Measurements from ENCODE around the gene TRIM29.
"Not testable (repeated sequence)": the region's sequence is repeated elsewhere in the genome, so short reads cannot be mapped to it uniquely, and the experiment has no call there.

TRIM29 gene

DNA sequence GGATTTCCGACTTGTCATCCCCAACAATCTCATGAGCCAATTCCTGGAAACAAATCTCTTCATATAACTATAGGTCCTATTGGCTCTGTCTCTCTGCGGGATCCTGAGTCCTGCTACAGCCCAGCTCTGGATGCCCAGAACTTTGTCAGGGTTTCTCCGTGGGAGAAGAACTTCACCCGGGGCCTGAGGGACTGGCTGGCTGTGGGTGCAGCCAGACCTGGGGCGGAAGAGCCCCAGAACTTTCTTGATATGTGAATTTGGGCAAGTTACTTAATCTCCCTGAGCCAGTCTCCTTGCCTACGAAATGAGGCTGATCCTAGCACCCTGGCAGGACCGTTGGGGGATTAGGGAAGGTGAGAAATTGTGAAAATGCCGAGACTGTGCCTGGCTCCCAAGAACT is 6.6 kb upstream of the TRIM29 start:
- no peak overlapping the region for H3K4me3 ChIP-seq (replicated peaks in 1 of 2; ENCODE audit: low read depth in 2 of 2, low read length in 2 of 2)
- TF ChIP-seq, protein P1, sequence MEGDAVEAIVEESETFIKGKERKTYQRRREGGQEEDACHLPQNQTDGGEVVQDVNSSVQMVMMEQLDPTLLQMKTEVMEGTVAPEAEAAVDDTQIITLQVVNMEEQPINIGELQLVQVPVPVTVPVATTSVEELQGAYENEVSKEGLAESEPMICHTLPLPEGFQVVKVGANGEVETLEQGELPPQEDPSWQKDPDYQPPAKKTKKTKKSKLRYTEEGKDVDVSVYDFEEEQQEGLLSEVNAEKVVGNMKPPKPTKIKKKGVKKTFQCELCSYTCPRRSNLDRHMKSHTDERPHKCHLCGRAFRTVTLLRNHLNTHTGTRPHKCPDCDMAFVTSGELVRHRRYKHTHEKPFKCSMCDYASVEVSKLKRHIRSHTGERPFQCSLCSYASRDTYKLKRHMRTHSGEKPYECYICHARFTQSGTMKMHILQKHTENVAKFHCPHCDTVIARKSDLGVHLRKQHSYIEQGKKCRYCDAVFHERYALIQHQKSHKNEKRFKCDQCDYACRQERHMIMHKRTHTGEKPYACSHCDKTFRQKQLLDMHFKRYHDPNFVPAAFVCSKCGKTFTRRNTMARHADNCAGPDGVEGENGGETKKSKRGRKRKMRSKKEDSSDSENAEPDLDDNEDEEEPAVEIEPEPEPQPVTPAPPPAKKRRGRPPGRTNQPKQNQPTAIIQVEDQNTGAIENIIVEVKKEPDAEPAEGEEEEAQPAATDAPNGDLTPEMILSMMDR (IDR thresholded peaks at IDR 0.05; ENCODE audit: low read depth, low read length): no peak
- no peak for DNase-seq (ENCODE audit: low read depth in 2 of 2)

DNA sequence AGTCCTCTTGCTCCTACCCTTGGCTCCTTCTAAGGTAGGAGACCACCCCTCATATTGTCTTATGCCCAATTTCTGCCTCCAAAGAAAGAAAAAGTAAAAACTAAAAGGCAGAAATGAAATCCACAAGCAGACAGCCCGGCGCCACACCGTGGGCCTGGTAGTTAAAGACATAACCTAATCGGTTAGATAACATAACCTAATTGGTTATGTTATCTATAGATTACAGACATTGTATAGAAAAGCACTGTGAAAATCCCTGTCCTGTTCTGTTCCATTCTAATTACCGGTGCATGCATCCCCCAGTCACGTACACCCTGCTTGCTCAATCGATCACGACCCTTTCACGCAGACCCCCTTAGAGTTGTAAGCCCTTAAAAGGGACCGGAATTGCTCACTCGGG is 5.6 kb upstream of the TRIM29 start:
- not testable (repeated sequence) for H3K4me3 ChIP-seq (replicated peaks in 1 of 2; ENCODE audit: low read depth in 2 of 2, low read length in 2 of 2); DNase-seq (ENCODE audit: low read depth in 2 of 2)

DNA sequence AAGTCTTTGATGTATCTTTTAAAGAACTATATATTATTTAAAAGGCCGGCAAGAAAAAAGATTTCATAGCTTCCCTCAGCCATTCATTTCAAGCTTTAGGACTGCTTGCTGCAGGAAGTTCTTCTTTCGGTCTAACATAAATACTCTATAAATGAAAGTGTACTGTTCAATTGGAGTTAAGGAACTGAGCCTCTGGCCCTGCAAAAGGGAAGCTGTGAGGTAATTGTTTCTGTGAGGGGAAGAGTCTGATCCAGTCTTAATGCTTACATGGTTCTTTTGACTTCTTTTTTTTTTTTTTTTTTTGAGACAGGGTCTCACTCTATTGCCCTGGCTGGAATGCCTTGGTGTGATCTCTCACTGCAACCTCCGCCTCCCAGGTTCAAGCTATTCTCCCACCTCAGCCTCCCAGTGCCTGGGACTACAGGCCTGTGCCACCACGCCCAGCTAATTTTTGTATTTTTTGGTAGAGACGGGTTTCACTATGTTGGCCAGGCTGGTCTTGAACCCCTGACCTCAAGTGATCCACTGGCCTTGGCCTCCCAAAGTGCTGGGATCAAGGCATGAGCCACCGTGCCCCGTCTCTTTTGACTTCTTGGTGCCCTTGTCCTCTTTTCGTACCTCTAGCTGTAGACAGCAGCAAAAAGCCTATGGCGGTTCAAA is 4.7 kb upstream of the TRIM29 start:
- no peak overlapping the region for H3K4me3 ChIP-seq (replicated peaks in 1 of 2; ENCODE audit: low read depth in 2 of 2, low read length in 2 of 2)
- TF ChIP-seq, protein P1 (IDR thresholded peaks at IDR 0.05; ENCODE audit: low read depth, low read length): no peak
- DNase-seq (ENCODE audit: low read depth in 2 of 2): no peak

DNA sequence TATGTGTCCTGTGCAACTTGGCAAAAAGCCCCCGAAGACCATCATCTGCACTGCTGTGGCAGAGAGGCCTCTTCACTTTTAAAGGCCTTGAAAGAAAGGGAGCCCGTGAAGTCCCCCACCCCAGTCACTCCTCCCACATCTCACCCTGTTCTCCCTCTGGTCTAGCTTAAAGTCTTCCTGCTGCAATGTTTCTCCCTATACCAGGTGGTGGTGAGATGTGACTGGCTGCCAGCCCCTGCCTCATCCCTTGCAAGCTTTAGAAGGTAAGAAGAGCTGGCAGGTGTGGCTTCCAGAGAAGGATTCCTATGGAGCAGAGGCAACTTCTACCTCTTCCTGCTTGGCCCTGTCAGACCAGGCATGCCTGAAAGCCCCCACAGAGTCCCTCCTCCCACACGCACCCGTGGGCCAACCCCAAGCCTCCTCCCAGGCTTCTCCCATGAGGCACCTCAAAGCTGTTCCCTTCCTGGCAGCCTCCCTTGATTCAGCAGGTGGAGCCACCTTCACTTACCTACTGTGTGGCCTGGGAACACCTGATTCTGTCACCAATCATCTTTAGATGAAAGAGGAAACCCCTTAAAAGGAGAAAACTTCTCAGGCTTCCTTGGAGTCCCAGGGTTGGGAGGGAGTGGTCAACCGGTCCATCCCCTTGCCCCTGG is 4.0 kb upstream of the TRIM29 start:
- no peak overlapping the region for H3K4me3 ChIP-seq (replicated peaks in 1 of 2; ENCODE audit: low read depth in 2 of 2, low read length in 2 of 2)
- TF ChIP-seq, protein P1 (IDR thresholded peaks at IDR 0.05; ENCODE audit: low read depth, low read length): no peak
- DNase-seq (ENCODE audit: low read depth in 2 of 2): no peak

DNA sequence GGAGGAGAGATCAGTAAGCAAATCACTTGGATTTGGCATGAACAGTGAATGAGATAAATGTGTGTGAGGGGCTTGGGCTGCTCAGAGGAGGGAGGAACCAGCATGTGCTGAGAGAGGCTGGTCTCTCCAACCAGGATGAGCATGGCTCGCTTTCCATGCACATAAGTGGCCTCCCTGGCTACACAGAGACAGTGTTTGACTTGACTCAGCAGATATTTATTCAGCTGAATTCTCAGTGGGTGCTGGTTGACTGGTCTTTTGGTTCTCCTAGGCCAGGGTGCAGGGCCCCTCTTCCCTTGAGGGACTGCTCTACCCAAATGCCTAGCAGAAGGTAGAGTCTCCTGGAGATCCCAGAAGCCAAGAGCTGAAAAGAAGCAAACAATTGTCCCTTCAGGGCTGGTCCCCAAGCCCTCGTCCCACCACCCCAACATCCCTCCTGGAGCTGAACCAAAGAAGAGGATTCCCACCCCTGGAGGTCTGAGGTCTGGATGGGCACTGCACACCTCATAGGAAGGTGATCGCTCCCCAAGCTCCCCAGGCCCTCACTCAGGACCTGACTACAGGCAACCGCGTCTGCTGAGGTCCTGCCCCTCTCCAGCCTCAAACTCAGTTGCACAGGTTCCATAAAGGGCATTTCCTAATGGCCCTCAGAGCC is 3.3 kb upstream of the TRIM29 start:
- TF ChIP-seq, protein P1 (IDR thresholded peaks at IDR 0.05; ENCODE audit: low read depth, low read length): no peak
- no peak for DNase-seq (ENCODE audit: low read depth in 2 of 2)
- H3K4me3 ChIP-seq (replicated peaks in 1 of 2; ENCODE audit: low read depth in 2 of 2, low read length in 2 of 2): no peak overlapping the region

DNA sequence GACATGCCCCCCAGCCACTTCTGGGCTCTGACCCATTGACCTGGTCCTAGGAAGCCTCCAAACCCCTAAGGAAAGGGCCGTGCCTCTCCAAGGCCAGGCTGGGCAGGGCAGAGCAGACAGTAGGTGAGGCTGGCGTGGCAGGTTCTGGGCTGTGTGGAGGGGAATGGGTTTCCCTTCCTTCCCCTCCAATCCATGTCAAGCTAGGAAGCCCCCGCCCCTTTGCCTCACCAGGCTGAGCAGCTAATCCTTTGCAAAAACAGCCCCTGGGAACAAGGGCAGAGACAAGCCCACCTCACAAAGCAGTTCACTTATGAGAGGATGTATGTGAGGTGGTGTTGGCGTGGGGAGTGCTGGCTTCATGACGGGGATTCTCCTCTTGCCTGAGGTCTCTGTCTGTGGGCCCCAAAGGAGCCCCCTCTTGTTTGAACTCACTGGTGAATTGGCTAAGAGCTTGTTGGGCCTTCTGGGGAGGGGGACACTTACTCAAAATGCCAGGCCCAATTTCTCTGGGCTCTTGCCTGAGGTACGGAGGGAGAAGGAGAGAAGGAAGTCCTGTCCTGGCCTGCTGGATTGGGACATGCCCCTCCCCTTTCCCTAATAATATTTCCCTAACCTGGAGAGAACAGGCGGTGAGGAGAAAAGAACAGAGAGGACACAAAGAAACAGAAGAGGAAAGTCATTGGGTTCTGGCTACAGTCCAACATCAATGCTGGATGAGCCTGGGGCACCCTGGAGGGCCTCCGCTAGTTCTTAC is 1.6 kb upstream of the TRIM29 start:
- no peak for DNase-seq (ENCODE audit: low read depth in 2 of 2)
- no peak overlapping the region for H3K4me3 ChIP-seq (replicated peaks in 1 of 2; ENCODE audit: low read depth in 2 of 2, low read length in 2 of 2)
- TF ChIP-seq, protein P1 (IDR thresholded peaks at IDR 0.05; ENCODE audit: low read depth, low read length): no peak

DNA sequence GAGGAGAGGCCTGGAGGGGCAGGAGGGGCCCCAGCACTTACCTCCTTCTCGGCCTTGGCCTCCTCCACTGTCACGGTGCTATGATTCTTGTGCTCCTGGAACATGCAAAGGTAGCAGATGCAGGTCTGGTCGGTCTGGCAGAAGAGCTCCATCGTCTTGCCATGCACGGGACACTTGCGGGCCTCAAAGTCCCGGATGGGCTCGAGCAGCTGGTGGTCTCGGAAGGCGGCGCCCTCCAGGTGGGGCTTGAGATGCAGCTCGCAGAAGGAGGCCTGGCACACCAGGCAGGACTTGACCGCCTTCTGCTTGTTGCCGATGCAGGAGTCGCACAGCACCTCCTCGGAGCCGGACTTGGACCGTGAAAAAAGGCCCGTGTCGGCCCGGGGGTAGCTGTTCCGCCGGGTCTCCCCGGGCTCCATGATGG is 714 bp downstream of the TRIM29 start:
- no peak overlapping the region for H3K4me3 ChIP-seq (replicated peaks in 1 of 2; ENCODE audit: low read depth in 2 of 2, low read length in 2 of 2)
- no peak for DNase-seq (ENCODE audit: low read depth in 2 of 2)
- TF ChIP-seq, protein P1 (IDR thresholded peaks at IDR 0.05; ENCODE audit: low read depth, low read length): no peak
